Liver (tissue), 9 donors: ENCODE data around the gene TMEM200B. TPM values are rescaled to one million over a fixed set of nuclear protein-coding genes. Genes with fewer than 3 reads are reported as not detected.

Experiments
- DNase-seq: peaks from one replicate; pipeline ENCODE4 v3.0.0-alpha.2; 2017; ENCODE audit warnings: low spot score
- H3K27ac ChIP-seq, 2 donors: one replicate each; pipeline ENCODE4 v1.7.0; 2013; ENCODE audit warnings: inconsistent platforms in 2 of 2, low read length in 2 of 2, control low read depth in 1 of 2, low read depth in 1 of 2, mild to moderate bottlenecking in 1 of 2
- H3K27me3 ChIP-seq, 4 donors: one replicate each; pipeline versions ENCODE4 v1.6.1 to v1.7.0; 2013; ENCODE audit warnings: low read length in 3 of 4, inconsistent platforms in 1 of 4, mild to moderate bottlenecking in 1 of 4, moderate library complexity in 1 of 4; ENCODE audit not compliant: control insufficient read depth in 4 of 4, insufficient read depth in 4 of 4
- H3K36me3 ChIP-seq, 4 donors: one replicate each; pipeline versions ENCODE4 v1.6.1 to v1.7.0; 2013; ENCODE audit warnings: low read length in 3 of 4, mild to moderate bottlenecking in 3 of 4, low read depth in 1 of 4, moderate library complexity in 1 of 4; ENCODE audit not compliant: control insufficient read depth in 4 of 4, insufficient read depth in 3 of 4
- H3K4me1 ChIP-seq, 4 donors: one replicate each; pipeline versions ENCODE4 v1.6.1 to v1.7.0; 2013; ENCODE audit warnings: low read length in 3 of 4, mild to moderate bottlenecking in 3 of 4, moderate library complexity in 1 of 4; ENCODE audit not compliant: control insufficient read depth in 4 of 4, insufficient read depth in 4 of 4
- H3K4me3 ChIP-seq, 3 donors: one replicate each; pipeline versions ENCODE4 v1.6.1 to v1.7.0; 2013; ENCODE audit warnings: low read length in 3 of 3, control low read depth in 1 of 3, low read depth in 1 of 3, mild to moderate bottlenecking in 1 of 3
- H3K9ac ChIP-seq, 2 donors: one replicate each; pipeline ENCODE4 v1.7.0; 2013; ENCODE audit warnings: low read length in 2 of 2, mild to moderate bottlenecking in 2 of 2, moderate library complexity in 2 of 2, control low read depth in 1 of 2, low read depth in 1 of 2
- H3K9me3 ChIP-seq, 4 donors: one replicate each; pipeline versions ENCODE4 v1.6.1 to v1.7.0; 2013; ENCODE audit warnings: low read length in 3 of 4; ENCODE audit not compliant: control insufficient read depth in 4 of 4
- ATF3 ChIP-seq: IDR thresholded peaks from 2 replicates; pipeline ENCODE4 v1.6.1; 2016; ENCODE audit warnings: antibody characterized with exemption
- CTCF ChIP-seq: fragments of 150-350 bp; IDR thresholded peaks from 2 replicates; pipeline ENCODE4 v1.5.1; 2017; ENCODE audit warnings: improper control_type of control experiment, low read depth, low read length; ENCODE audit not compliant: missing input control
- FOXA1 ChIP-seq: IDR thresholded peaks from 2 replicates; pipeline ENCODE4 v1.6.1; 2016; ENCODE audit warnings: antibody characterized with exemption
- FOXA2 ChIP-seq: IDR thresholded peaks from 2 replicates; pipeline ENCODE4 v1.6.1; 2016; ENCODE audit warnings: antibody characterized with exemption
- GABPA ChIP-seq, 2 donors: IDR thresholded peaks in 1 of 2; conservative IDR thresholded peaks in 1 of 2; 2 replicates each; pipeline ENCODE4 v1.6.1; 2016; ENCODE audit warnings: antibody characterized with exemption in 2 of 2, mild to moderate bottlenecking in 1 of 2, moderate library complexity in 1 of 2
- HNF4G ChIP-seq: IDR thresholded peaks from 2 replicates; pipeline ENCODE4 v1.6.1; 2016; ENCODE audit warnings: antibody characterized with exemption
- RAD21 ChIP-seq, 2 donors: IDR thresholded peaks; 2 replicates each; pipeline ENCODE4 v1.6.1; 2016; ENCODE audit warnings: antibody characterized with exemption in 2 of 2, mild to moderate bottlenecking in 2 of 2
- SP1 ChIP-seq: IDR thresholded peaks from 2 replicates; pipeline ENCODE4 v1.6.1; 2018; ENCODE audit warnings: antibody characterized with exemption, mild to moderate bottlenecking
- TAF1 ChIP-seq: conservative IDR thresholded peaks from 2 replicates; pipeline ENCODE4 v1.6.1; 2016; ENCODE audit warnings: antibody characterized with exemption, mild to moderate bottlenecking
- YY1 ChIP-seq: IDR thresholded peaks from 2 replicates; pipeline ENCODE4 v1.6.1; 2016; ENCODE audit warnings: antibody characterized with exemption, mild to moderate bottlenecking
- WGBS: extraction: QIAGEN DNeasy Blood & Tissue Kit; methylation state at CpG from one replicate; pipeline ENCODE4 v1.1.7; 2013; 5-methylcytosine and 5-hydroxymethylcytosine counted together
- polyA plus RNA-seq, 2 donors: library from polyadenylated mRNA; stranded (reverse) in 1 of 2; unstranded in 1 of 2; fragments of 200-250 nt in 1 of 2; fragments of >200 nt in 1 of 2; fragmentation: Nextera tagmentation in 1 of 2; extraction: Ambion mirVana in 1 of 2; gene quantifications; one replicate each; pipeline versions ENCODE4 v1.2.1 to v1.2.3, GENCODE V29; 2013 to 2015
- total RNA-seq, 2 donors: library from RNA; depleted of rRNA; stranded (reverse); fragments of >200 nt; gene quantifications; one replicate each; pipeline ENCODE4 v1.2.3, GENCODE V29; 2014
- TF ChIP-seq, protein P1 (sequence below): IDR thresholded peaks from 2 replicates; pipeline ENCODE4 v1.6.1; 2016; ENCODE audit warnings: antibody characterized with exemption
- TF ChIP-seq, protein P2 (sequence below): IDR thresholded peaks from 2 replicates; pipeline ENCODE4 v1.6.1; 2016; ENCODE audit warnings: antibody characterized with exemption, mild to moderate bottlenecking
- donor health status: healthy.
- donor health status: healthy.
- donor health status: healthy.
- donor health status: healthy.
- donor health status: healthy.

Gene TMEM200B
- total and polyA plus RNA-seq, 4 donors, result 0.84 to 4.5 (median 1.5) TPM

DNA sequence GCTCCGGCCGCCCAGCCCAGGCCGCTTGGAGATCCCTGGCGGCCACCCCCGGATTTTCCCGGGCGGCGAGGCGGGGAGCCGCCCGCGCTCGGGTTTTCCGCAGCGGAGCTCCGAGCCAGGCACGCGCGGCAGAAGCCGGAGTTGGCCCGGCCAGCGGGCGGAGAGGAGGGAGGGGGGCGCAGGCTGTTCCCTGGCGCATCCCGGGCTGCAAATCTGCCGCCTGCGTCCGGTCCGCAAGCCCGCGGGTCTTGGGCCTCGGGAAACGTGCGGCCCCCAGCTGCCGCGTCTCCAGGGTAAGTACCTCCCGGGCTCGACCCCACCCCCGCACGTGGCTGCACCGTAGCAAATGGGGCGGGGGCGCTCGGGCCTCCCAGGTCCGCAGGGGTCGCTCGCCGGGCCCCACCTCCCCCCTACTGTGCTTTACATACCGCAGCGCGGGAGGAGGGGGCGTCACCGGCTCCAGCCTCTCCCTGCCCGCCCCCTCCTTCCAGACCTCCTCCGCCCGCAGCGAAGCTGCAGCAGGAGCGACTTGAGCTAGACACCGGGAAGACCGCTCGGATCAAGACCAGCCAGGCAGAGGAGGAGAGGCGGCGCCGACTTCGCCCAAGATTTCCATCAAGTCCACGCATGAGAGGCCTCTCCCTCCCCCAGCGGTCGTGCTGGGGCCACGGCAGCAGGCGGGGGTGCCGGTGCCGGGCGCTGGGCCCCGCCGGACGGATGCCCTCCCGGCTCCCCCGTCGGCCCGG, 1.6 kb downstream of the TMEM200B start:
- Histone ChIP-seq H3K4me1 (peaks cover 14 to 28% (median 22%) of the 10 kb centered on the region in 4 donors), H3K27me3 (no peaks in the 10 kb centered on the region), H3K9me3 (no peaks in the 10 kb centered on the region), H3K4me3 (peak overlapping the region in 2 of 3 donors; percentile 13 to 68), H3K9ac (no peak overlapping the region), H3K27ac (peak overlapping the region; percentile 45 to 66), H3K36me3 (peaks cover 1 to 5% (median 3%) of the 10 kb centered on the region in 4 donors)
- WGBS, result 4% methylated on average over 81 of the region's 81 CpGs
- no peak for DNase-seq
- no peak for TF ChIP-seq SP1
- no peak for TF ChIP-seq FOXA1
- TF ChIP-seq RAD21 (IDR thresholded peaks at IDR 0.05), result no peak
- no peak for TF ChIP-seq TAF1
- TF ChIP-seq ATF3, result no peak
- TF ChIP-seq FOXA2, result no peak
- no peak for TF ChIP-seq GABPA (IDR thresholded peaks at IDR 0.05 in 1 of 2, conservative IDR thresholded peaks at IDR 0.05 in 1 of 2)
- no peak for TF ChIP-seq YY1
- TF ChIP-seq, protein P1, sequence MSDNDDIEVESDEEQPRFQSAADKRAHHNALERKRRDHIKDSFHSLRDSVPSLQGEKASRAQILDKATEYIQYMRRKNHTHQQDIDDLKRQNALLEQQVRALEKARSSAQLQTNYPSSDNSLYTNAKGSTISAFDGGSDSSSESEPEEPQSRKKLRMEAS, result no peak
- no peak for TF ChIP-seq HNF4G
- TF ChIP-seq, protein P2, sequence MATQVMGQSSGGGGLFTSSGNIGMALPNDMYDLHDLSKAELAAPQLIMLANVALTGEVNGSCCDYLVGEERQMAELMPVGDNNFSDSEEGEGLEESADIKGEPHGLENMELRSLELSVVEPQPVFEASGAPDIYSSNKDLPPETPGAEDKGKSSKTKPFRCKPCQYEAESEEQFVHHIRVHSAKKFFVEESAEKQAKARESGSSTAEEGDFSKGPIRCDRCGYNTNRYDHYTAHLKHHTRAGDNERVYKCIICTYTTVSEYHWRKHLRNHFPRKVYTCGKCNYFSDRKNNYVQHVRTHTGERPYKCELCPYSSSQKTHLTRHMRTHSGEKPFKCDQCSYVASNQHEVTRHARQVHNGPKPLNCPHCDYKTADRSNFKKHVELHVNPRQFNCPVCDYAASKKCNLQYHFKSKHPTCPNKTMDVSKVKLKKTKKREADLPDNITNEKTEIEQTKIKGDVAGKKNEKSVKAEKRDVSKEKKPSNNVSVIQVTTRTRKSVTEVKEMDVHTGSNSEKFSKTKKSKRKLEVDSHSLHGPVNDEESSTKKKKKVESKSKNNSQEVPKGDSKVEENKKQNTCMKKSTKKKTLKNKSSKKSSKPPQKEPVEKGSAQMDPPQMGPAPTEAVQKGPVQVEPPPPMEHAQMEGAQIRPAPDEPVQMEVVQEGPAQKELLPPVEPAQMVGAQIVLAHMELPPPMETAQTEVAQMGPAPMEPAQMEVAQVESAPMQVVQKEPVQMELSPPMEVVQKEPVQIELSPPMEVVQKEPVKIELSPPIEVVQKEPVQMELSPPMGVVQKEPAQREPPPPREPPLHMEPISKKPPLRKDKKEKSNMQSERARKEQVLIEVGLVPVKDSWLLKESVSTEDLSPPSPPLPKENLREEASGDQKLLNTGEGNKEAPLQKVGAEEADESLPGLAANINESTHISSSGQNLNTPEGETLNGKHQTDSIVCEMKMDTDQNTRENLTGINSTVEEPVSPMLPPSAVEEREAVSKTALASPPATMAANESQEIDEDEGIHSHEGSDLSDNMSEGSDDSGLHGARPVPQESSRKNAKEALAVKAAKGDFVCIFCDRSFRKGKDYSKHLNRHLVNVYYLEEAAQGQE, result no peak

GRCh38 chr1:29121516-29121935, 2.2 kb downstream of the TMEM200B start:
- no peak overlapping the region for H3K27ac ChIP-seq
- H3K36me3 ChIP-seq, result peaks cover 2 to 5% (median 3%) of the 10 kb centered on the region in 4 donors
- WGBS, result 22% methylated on average over 59 of the region's 59 CpGs
- H3K4me3 ChIP-seq, result peak overlapping the region in 1 of 3 donors; percentile 68
- no peak for DNase-seq
- H3K9ac ChIP-seq, result no peak overlapping the region
- no peaks in the 10 kb centered on the region for H3K27me3 ChIP-seq
- H3K9me3 ChIP-seq, result no peaks in the 10 kb centered on the region
- peaks cover 16 to 30% (median 23%) of the 10 kb centered on the region in 4 donors for H3K4me1 ChIP-seq
- TF ChIP-seq GABPA (IDR thresholded peaks at IDR 0.05 in 1 of 2, conservative IDR thresholded peaks at IDR 0.05 in 1 of 2), result no peak

DNA sequence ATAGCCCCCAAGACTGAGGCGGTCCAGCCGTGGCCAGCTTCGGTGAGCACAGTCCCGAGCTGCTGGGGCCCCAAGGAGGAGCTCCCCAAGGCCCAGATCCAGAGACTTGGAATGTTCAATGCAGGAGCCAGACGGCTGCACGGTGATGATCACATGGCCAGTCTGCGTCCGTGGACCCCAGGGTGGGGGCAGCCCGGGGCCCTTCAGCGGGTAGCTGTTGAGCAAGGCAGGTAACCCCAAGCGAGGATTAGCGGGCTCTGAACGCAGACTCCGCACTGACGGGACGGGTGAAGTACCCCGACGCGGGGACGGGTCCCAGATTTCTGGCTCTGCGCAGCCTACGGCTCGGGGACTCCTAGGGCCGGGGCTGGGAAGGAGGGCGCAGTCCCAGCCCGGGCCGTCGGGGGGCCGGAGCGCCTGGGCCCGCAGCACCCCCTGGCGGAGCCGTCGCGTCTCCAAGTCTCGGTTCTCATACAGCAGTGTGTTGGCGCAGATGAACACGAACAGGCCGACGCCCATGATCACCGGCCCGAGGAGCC, 2.7 kb downstream of the TMEM200B start:
- H3K4me3 ChIP-seq, result peak overlapping the region in 1 of 3 donors; percentile 68
- no peaks in the 10 kb centered on the region for H3K27me3 ChIP-seq
- 66% methylated on average over 42 of the region's 42 CpGs for WGBS

More for the DNA sequence above, 2.7 kb downstream of the TMEM200B start:
- peaks cover 2 to 5% (median 3%) of the 10 kb centered on the region in 4 donors for H3K36me3 ChIP-seq
- H3K9me3 ChIP-seq, result no peaks in the 10 kb centered on the region
- H3K27ac ChIP-seq, result no peak overlapping the region
- no peak overlapping the region for H3K9ac ChIP-seq
- TF ChIP-seq CTCF (peak; percentile 39), RAD21 (IDR thresholded peaks at IDR 0.05) (peak in 1 of 2 donors; percentile 52), GABPA (IDR thresholded peaks at IDR 0.05 in 1 of 2, conservative IDR thresholded peaks at IDR 0.05 in 1 of 2) (no peak)
- DNase-seq, result peak; percentile 74
- peaks cover 16 to 30% (median 23%) of the 10 kb centered on the region in 4 donors for H3K4me1 ChIP-seq
